HTERT RPE-1 (cell line): Measurements from ENCODE around the gene PAFAH1B2.

Source experiments
- in situ Hi-C: fragments of 300-500 bp; cut with MboI; formaldehyde crosslinking; loops from 4 replicates; pipeline ENCODE4 v1.14.3; 2020; ENCODE audit warnings: low sequenced_read_pairs

Gene PAFAH1B2

GRCh38 chr11:117220568-117220967 is 76.5 kb downstream of the PAFAH1B2 start:
- in situ Hi-C loops: no loop called here

DNA sequence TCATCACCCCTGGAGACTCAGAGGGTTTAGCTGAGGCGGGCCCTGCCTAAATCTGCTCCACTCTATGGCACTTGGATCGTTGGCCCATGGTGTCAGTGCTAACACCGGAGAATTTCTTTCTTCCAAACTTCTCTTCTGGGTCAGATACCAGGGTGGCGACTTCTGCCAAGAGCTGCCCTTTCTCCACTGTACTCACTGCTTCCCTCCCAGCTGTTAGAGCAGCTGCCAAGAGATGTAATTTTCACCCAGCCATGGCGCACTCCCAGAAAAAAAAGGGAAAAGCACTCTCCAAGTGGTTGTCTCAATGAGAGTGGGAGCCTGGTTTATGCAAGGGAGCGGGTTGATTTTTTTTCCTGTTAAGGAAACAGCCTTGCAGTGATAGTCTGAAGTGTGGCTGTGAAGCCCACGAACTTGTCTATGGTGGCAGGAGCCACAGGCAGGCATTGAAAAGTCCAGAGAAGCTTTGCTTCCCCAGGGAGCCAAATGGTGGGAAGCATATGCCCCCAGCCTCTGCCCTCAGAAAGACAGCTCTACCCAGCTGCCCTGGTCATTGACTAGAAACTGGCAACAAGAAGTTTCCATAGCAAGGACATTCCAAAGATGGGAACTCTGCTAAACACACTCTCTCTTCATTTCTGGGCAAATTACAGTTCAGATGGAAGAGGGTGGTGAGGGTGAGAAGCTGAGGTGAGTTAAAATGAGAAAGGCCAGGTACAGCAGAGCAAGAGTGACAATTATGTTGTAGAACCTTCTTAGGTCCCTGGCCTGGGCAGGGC is 77.1 kb downstream of the PAFAH1B2 start:
- in situ Hi-C loops: no loop called here

DNA sequence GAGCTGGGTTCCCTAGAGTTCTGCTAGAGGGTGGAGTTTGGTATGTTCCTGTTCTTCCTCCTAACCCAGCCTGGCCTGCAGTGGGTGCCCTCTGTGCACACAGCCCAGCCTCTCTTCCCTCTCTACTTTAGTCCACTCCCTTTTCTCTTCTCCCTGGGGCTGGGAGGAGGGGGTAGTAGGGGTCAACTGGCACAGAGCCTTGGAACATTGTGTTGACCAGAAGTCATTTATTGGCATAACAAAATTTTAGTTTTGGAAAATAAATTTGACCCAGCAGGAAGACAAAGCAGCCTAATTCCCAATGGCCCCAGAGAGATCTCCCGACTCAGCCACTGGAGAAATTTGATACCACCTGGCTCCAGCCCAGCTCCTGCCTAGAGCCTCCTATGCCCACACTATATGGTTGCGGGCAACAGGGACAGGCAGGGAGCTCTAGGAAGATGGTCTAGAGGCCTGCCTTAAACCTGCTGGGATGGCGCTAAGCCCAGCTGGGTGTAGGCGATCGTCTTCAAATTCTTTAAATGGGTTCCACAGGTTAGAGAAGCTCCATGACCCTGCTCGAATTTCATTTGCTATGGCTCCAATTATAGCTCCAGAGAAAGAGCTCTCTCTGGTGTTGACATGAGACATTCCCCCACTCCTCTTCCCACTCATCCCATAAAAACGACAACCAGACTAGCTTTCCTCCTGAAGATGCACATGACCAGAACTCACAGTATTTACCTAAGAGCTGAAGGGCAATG is 77.9 kb downstream of the PAFAH1B2 start:
- in situ Hi-C loops: no loop called here

DNA sequence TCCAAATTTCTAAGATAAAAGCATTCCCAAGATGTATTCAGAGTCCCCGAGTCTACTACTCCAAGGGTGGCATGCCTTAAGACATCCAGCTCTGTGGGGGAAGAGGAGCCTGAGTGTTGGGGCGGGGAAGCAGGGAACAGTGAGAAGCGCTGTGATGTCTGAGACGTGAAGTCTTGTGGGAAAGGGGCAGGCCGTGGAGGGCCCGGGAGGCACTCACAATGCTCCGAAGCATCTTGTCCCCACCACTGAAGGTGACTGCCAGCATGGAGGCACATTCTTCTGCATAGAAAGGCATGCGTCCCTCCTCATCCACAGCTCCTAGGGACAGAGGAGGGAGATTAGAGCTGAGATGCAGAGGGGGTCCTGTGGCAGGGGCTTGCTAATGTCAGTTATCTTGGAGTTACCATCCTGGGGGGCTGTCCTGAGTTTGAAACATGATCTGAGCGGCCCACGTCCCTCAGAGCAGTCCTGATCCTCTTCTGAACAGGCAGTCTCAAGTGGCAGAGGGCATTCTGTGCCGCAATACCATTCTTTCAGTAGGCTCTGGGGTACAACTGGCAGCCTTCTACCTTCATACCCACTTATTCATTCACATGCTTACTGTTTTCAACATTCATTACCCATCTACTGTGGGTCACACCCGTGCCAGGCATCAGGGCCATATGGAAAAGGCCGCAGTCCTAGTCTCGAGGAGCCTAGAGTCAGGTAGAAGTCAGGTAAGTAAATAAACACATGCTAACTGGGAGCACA is 79.1 kb downstream of the PAFAH1B2 start:
- in situ Hi-C loops: no loop called here

DNA sequence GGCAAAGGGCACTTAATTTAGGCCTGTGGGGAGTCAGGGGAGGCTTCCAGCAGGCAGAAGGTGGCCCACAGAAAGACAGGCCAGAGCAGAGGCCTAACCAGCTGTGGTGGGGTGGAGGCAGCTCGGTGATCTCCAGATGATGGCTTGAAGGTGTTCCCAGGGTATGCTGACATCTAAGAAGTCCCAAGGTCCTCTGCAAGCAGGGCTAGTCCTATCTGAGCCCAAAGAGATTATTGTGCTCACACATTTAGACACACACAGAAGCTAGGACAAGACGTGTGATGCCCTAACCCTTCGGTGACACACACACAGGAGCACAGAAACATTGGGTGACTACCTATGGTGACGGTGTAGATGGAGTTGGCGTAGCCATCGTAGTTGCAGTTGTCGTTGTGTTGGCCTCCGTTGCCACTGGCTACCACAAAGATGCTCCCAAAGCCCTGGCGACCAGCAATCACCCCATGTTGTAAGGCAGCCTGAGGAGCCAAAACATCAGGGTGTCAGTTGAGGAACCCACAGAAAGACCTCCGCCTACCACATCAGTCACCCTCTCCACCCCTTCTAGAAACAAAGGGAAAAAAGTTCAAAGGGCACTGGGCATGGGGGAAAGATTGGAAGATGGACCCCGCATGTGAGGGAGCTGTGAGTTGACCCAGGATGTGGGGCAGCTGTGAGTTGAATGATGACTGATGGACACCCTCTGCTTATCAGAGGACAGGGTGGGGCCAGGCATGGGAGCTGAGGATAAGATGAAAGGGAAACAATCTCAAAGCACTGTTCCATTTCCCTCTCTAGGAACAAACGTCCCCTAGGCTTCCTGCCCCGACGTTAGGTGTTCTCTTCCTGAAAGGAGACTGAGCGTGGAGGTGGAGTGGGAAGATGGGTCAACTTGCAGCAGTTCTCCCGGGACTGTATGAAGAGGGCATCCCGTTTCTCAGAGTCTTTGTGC is 79.9 kb downstream of the PAFAH1B2 start:
- in situ Hi-C loops: no loop called here

DNA sequence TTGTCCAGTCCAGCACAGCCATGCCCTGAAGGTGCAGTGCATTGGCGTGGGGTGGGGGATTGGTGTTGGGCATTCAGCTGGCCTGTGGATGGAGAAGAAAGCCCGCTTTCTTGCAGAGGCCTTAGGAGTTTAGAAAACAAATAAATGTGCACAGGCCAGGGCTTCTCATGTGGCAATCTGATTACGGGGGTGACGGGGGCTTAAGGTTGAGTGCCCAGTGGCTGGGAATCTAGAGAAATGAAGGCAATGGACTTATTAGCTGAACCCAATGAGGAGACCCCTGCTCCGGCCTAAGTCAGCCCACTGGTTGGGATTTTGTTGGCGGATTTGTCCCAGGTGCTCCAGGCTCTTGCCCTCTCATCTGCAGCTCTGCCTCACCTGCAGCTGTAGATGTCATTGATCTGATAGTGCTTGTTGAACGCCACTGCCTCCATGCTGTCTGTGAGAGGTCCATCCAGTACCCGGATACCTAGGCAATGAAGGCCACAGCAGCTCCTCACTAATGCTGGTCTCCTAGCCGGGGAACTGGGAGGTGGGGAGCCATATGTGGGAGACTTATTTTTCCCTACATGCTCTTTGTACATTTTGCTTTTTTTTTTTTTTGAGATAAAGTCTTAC is 81.6 kb downstream of the PAFAH1B2 start:
- in situ Hi-C loops: no loop called here
